T-cell (primary cell): Measurements from ENCODE around the gene AP1G1. TPM values are rescaled to one million over a fixed set of nuclear protein-coding genes. Genes with fewer than 3 reads are reported as not detected.
"Not testable (repeated sequence)": the region's sequence is repeated elsewhere in the genome, so short reads cannot be mapped to it uniquely, and the experiment has no call there.

Experiments
- ATAC-seq, 4 experiments: fragments of 200-7000 bp in 3 of 4; fragments of 150-1000 bp in 1 of 4; cut with Tn5 transposase; replicated peaks in 1 of 4; 1 replicate in 3 of 4; 2 replicates in 1 of 4; pipeline ENCODE4 v1.10.0; 2021; ENCODE audit warnings: moderate library complexity in 3 of 4, mild to moderate bottlenecking in 2 of 4, moderate number of reproducible peaks in 1 of 4
- CTCF ChIA-PET, 2 donors: fragments of 300-600 bp; sonication (Branson Sonifier 250); formaldehyde crosslinking; loops; one replicate each; lab custom pipeline; 2022; ENCODE audit warnings: antibody characterized with exemption in 2 of 2; lab: Charles Lee
- POLR2A ChIA-PET, 2 donors: fragments of 300-600 bp; sonication (Branson Sonifier 250); formaldehyde crosslinking; loops; one replicate each; lab custom pipeline; 2022; ENCODE audit warnings: antibody characterized with exemption in 2 of 2; lab: Charles Lee
- DNase-seq, 35 experiments: peaks; one replicate each; pipeline versions ENCODE4 v3.0.0 to v3.0.0-alpha.2; 2013 to 2023
- H3K27ac ChIP-seq: one replicate; pipeline ENCODE4 v1.5.1; 2013; ENCODE audit warnings: low read length
- H3K27me3 ChIP-seq, 2 experiments: replicated peaks in 1 of 2; 1 replicate in 1 of 2; 2 replicates in 1 of 2; pipeline versions ENCODE4 v1.6.1 to v1.7.0; 2013; ENCODE audit warnings: low read length in 1 of 2, mixed read lengths in 1 of 2; ENCODE audit not compliant: control insufficient read depth in 2 of 2, insufficient read depth in 2 of 2; ENCODE audit errors: extremely low read depth in 1 of 2
- H3K36me3 ChIP-seq, 2 donors: 1 replicate in 1 of 2; 2 replicates in 1 of 2; pipeline versions ENCODE4 v1.6.1 to v1.7.0; 2013; ENCODE audit warnings: low read length in 1 of 2; ENCODE audit not compliant: control insufficient read depth in 2 of 2, insufficient read depth in 1 of 2; ENCODE audit errors: extremely low read depth in 1 of 2
- H3K4me1 ChIP-seq, 2 experiments: 1 replicate in 1 of 2; 2 replicates in 1 of 2; pipeline versions ENCODE4 v1.6.1 to v1.7.0; 2013; ENCODE audit warnings: low read length in 2 of 2, mixed read lengths in 1 of 2; ENCODE audit not compliant: insufficient read depth in 2 of 2, control insufficient read depth in 1 of 2; ENCODE audit errors: extremely low read depth in 1 of 2
- H3K4me3 ChIP-seq, 2 donors: 1 replicate in 1 of 2; 2 replicates in 1 of 2; pipeline versions ENCODE4 v1.5.1 to v1.7.0; 2013; ENCODE audit warnings: mild to moderate bottlenecking in 2 of 2, low read length in 1 of 2, moderate library complexity in 1 of 2; ENCODE audit not compliant: control insufficient read depth in 1 of 2; ENCODE audit errors: extremely low read depth in 1 of 2
- H3K9me3 ChIP-seq: 2 replicates; pipeline ENCODE4 v1.7.0; 2013
- H3K27ac Mint-ChIP-seq, 2 donors: one replicate each; pipeline ENCODE4 v1.8.0; 2020 to 2021; ENCODE audit warnings: mild to moderate bottlenecking in 2 of 2, mixed read lengths in 2 of 2
- H3K27me3 Mint-ChIP-seq, 2 donors: one replicate each; pipeline ENCODE4 v1.8.0; 2021 to 2022; ENCODE audit warnings: mixed read lengths in 2 of 2
- H3K36me3 Mint-ChIP-seq: one replicate; pipeline ENCODE4 v1.8.0; 2021; ENCODE audit warnings: mixed read lengths
- H3K4me1 Mint-ChIP-seq, 3 donors: one replicate each; pipeline ENCODE4 v1.8.0; 2020 to 2022; ENCODE audit warnings: mixed read lengths in 3 of 3, mild to moderate bottlenecking in 1 of 3
- H3K4me3 Mint-ChIP-seq, 3 donors: one replicate each; pipeline ENCODE4 v1.8.0; 2020 to 2022; ENCODE audit warnings: mild to moderate bottlenecking in 3 of 3, mixed read lengths in 3 of 3, moderate library complexity in 3 of 3
- H3K9me3 Mint-ChIP-seq, 3 donors: one replicate each; pipeline ENCODE4 v1.8.0; 2020 to 2022; ENCODE audit warnings: mixed read lengths in 3 of 3
- WGBS: methylation state at CpG from one replicate; pipeline ENCODE4 v1.1.5; 2013; ENCODE audit warnings: missing lambda C conversion rate; ENCODE audit not compliant: insufficient coverage; 5-methylcytosine and 5-hydroxymethylcytosine counted together
- total RNA-seq, 35 experiments: library from RNA in 6 of 35; stranded (reverse) in 6 of 35; fragments of 120-200 nt in 1 of 35; gene quantifications; one replicate each; pipeline versions ENCODE4 v1.2.1 to v1.2.4 and lab custom pipeline; 2013 to 2026

AP1G1 gene
- total RNA-seq, 5 donors from 2014 or later (not counting 1 experiment from before 2014, with no cell fraction given) = 96.6 to 152 (median 101) TPM

DNA sequence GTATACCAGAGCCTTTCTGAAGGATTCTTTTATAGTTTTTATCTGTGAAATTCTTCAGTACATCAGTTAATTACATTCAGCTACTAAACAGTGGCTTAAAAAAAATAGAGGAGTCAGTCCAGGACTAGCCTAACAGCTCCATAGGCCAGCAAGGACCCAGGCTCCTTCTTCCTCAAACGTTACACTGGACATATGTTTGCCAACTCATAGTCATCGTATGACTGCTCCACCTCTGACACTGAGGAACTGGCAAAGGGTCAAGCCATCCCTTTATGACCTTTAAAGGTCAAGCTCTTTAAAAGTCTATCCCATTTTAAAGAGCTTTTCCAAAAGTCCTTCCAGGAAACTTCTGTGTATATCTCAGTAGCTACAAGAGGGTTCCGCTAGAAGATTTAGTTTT, 120.8 kb downstream of the AP1G1 start:
- H3K27me3 ChIP-seq = no peaks in the 10 kb centered on the region
- no peaks in the 10 kb centered on the region for H3K27me3 Mint-ChIP-seq
- ATAC-seq (no peak), DNase-seq (no peak)
- no peaks in the 10 kb centered on the region for H3K4me1 Mint-ChIP-seq
- H3K9me3 ChIP-seq = no peaks in the 10 kb centered on the region
- no peak overlapping the region for H3K4me3 ChIP-seq
- no peak overlapping the region for H3K27ac Mint-ChIP-seq
- H3K4me1 ChIP-seq = no peaks in the 10 kb centered on the region
- H3K36me3 Mint-ChIP-seq = peaks cover 45% of the 10 kb centered on the region
- peaks cover 0 to 4% (median 0%) of the 10 kb centered on the region in 3 donors for H3K9me3 Mint-ChIP-seq
- H3K27ac ChIP-seq = no peak overlapping the region
- 97% methylated on average over 2 of the region's 3 CpGs for WGBS
- ChIA-PET CTCF (interaction anchor here in 1 of 2 donors (0.6 to 1.0 kb wide), 2 partner anchors 76 to 1948 kb away, joined by 3 to 4 read pairs; no protein-coding TSS in a partner anchor), POLR2A (no interaction called here)
- no peak overlapping the region for H3K4me3 Mint-ChIP-seq
- H3K36me3 ChIP-seq = peaks cover 2 to 13% of the 10 kb centered on the region in 2 donors

DNA sequence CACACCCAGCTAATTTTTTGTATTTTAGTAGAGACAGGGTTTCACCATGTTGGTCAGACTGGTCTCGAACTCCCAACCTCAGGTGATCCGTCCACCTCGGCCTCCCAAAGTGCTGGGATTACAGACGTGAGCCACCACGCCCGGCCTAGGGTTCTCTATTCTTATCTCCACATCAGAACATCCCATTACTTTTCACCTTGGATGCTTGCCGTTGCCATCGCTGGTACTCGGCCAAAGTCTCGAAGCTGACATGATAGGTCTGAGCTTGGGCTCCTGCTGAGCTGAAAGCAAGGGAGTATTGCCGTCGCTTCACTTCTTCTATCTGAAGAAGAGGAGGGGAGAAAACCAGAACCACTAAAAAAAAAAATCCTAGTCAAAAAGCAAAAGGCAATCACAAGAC, 124.4 kb downstream of the AP1G1 start:
- WGBS = 98% methylated on average over 6 of the region's 12 CpGs
- H3K4me1 Mint-ChIP-seq, H3K9me3 ChIP-seq, H3K9me3 Mint-ChIP-seq, DNase-seq, H3K4me1 ChIP-seq, H3K4me3 Mint-ChIP-seq, H3K27ac ChIP-seq, ATAC-seq, H3K27me3 ChIP-seq, H3K27ac Mint-ChIP-seq, H3K27me3 Mint-ChIP-seq, H3K4me3 ChIP-seq: not testable (repeated sequence)
- CTCF ChIA-PET = interaction anchor here in 1 of 2 donors (0.7 kb wide), 1 partner anchor 74 kb away, joined by 3 read pairs; no protein-coding TSS in a partner anchor
- POLR2A ChIA-PET = interaction anchor here in 1 of 2 donors (0.6 kb wide), 1 partner anchor 71 kb away, joined by 3 read pairs; no protein-coding TSS in a partner anchor
- H3K36me3 ChIP-seq = peaks cover 2 to 15% of the 10 kb centered on the region in 2 donors
- peaks cover 53% of the 10 kb centered on the region for H3K36me3 Mint-ChIP-seq

DNA sequence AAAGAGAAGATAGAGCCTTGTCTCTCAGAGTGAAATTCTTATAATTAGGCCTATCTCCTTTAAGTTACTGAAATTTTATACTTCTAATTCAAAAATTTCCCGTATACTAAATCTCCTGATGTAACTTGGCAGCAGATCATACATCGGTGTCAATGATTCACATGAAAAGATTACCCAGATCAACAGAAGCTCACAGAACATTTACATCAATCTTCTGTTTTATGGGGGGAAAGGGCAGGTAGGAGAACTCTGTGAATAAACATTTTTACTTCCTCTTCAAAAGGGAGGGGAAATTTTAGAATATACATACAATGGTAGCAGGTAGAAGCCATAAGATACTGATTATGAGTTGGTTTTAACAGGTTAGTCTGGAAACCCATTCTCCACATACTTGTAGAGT, 127.3 kb downstream of the AP1G1 start:
- H3K36me3 Mint-ChIP-seq = peaks cover 56% of the 10 kb centered on the region
- Histone ChIP-seq H3K4me1 (no peaks in the 10 kb centered on the region), H3K36me3 (peaks cover 1 to 20% of the 10 kb centered on the region in 2 donors), H3K4me3 (no peak overlapping the region), H3K9me3 (no peaks in the 10 kb centered on the region), H3K27me3 (no peaks in the 10 kb centered on the region), H3K27ac (no peak overlapping the region)
- no CpG with 5 or more reads among the region's 2 CpGs for WGBS
- DNase-seq (no peak), ATAC-seq (no peak)
- H3K27ac Mint-ChIP-seq = no peak overlapping the region
- H3K27me3 Mint-ChIP-seq = no peaks in the 10 kb centered on the region
- peaks cover 0 to 4% (median 0%) of the 10 kb centered on the region in 3 donors for H3K9me3 Mint-ChIP-seq
- H3K4me1 Mint-ChIP-seq = no peaks in the 10 kb centered on the region
- no peak overlapping the region for H3K4me3 Mint-ChIP-seq
- POLR2A ChIA-PET = no interaction called here
- CTCF ChIA-PET = no interaction called here

Other genes starting within 250 kb of the AP1G1 start
- gene TAT, start 231.7 kb downstream of the AP1G1 start, total RNA-seq = 1 to 10 TPM in 1 of 5 donors, under 1 TPM in 2, not detected in 2; 0.49 to 1.1 (median 0.66) TPM
- under 1 TPM in 1 of 5 donors, not detected in 4; 0.22 TPM for gene MARVELD3, start 182.7 kb downstream of the AP1G1 start, total RNA-seq
- 1 to 10 TPM; 7.6 to 9.9 (median 9.3) TPM for gene PHLPP2, start 84.1 kb downstream of the AP1G1 start, total RNA-seq
- 10 to 100 TPM; 26.8 to 44.0 (median 29.3) TPM for gene ATXN1L, start 37.1 kb upstream of the AP1G1 start, total RNA-seq
- gene ZNF821, start 75.3 kb upstream of the AP1G1 start, total RNA-seq = 10 to 100 TPM in 2 of 5 donors, 1 to 10 TPM in 3; 8.0 to 17.9 (median 9.3) TPM
- 100 to 1,000 TPM; 249 to 278 (median 263) TPM for gene IST1, start 86.7 kb upstream of the AP1G1 start, total RNA-seq
- under 1 TPM in 3 of 5 donors, not detected in 2; 0.08 to 0.20 (median 0.09) TPM for gene PKD1L3, start 191.6 kb upstream of the AP1G1 start, total RNA-seq
- gene DHODH, start 199.9 kb upstream of the AP1G1 start, total RNA-seq = 10 to 100 TPM in 4 of 5 donors, 1 to 10 TPM in 1; 6.0 to 11.9 (median 11.2) TPM
- 10 to 100 TPM in 3 of 5 donors, not detected in 2; 11.3 to 18.3 (median 12.4) TPM for gene HP, start 245.7 kb upstream of the AP1G1 start, total RNA-seq